Activated CD4-positive, alpha-beta memory T cell treated with anti-CD3 and anti-CD28 coated beads for 36 hours (primary cell): ENCODE data around the gene CGB7. TPM values are rescaled to one million over a fixed set of nuclear protein-coding genes. Genes with fewer than 3 reads are reported as not detected.
"Not testable (repeated sequence)": the region's sequence is repeated elsewhere in the genome, so short reads cannot be mapped to it uniquely, and the experiment has no call there.

ENCODE experiments used
- CTCF ChIA-PET: fragments of 350-600 bp; sonication (Branson Sonifier 250); formaldehyde crosslinking; loops from one replicate; lab custom pipeline; 2021; ENCODE audit warnings: antibody characterized with exemption, inconsistent platforms; lab: Charles Lee
- POLR2A ChIA-PET: fragments of 350-600 bp; sonication (Branson Sonifier 250); formaldehyde crosslinking; loops from one replicate; lab custom pipeline; 2021; ENCODE audit warnings: antibody characterized with exemption; lab: Charles Lee
- DNase-seq: peaks from one replicate; pipeline ENCODE4 v3.0.0-alpha.2; 2020
- H3K27ac Mint-ChIP-seq: one replicate; pipeline ENCODE4 v1.8.0; 2021; ENCODE audit warnings: mixed read lengths
- H3K27me3 Mint-ChIP-seq: one replicate; pipeline ENCODE4 v1.8.0; 2021; ENCODE audit warnings: mixed read lengths
- H3K36me3 Mint-ChIP-seq: one replicate; pipeline ENCODE4 v1.8.0; 2021; ENCODE audit warnings: mixed read lengths
- H3K4me1 Mint-ChIP-seq: one replicate; pipeline ENCODE4 v1.8.0; 2021; ENCODE audit warnings: low read depth, mixed read lengths
- H3K4me3 Mint-ChIP-seq: one replicate; pipeline ENCODE4 v1.8.0; 2021; ENCODE audit warnings: mild to moderate bottlenecking, mixed read lengths
- H3K9me3 Mint-ChIP-seq: one replicate; pipeline ENCODE4 v1.8.0; 2021; ENCODE audit warnings: mixed read lengths
- intact Hi-C: fragments of 100-400 bp; cut with micrococcal nuclease; formaldehyde crosslinking; loops from one replicate; pipeline ENCODE4 v1.15.1; 2023
- total RNA-seq, 2 experiments: library from RNA; stranded (reverse); gene quantifications; one replicate each; pipeline ENCODE4 v1.2.3, GENCODE V29; 2021

Gene CGB7
- total RNA-seq, 2 experiments from 2014 or later = not detected

DNA sequence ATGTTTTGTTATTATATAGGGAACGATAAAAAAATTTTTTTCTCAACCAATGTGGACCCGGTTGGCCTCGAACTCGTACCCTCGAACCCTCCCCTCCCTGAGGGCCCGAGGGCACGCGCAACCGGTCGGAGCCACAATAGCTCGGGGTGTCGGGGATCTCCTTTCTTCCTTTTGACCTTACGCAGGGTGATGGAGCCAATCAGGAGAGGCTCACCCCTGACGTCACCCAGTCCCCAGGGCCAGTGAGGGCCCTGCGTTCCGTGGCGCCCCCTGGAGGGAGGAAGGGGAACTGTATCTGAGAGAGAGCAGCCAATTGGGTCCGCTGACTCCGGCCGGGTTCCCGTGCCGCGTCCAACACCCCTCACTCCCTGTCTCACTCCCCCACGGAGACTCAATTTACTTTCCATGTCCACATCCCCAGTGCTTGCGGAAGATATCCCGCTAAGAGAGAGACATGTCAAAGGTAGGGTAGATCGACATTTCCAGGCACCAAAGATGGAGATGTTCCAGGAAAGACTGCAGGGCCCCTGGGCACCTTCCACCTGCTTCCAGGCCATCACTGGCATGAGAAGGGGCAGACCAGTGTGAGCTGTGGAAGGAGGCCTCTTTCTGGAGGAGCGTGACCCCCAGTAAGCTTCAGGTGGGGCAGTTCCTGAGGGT is 25.8 kb downstream of the CGB7 start, which contains the start of gene CGB2:
CGB2 (plus strand) TSS at position 249 of the 660 bp plus-strand sequence; CDS start at position 455, 206 bp downstream.
- H3K36me3 Mint-ChIP-seq, CTCF ChIA-PET, POLR2A ChIA-PET, H3K9me3 Mint-ChIP-seq, H3K4me3 Mint-ChIP-seq, H3K27me3 Mint-ChIP-seq, H3K4me1 Mint-ChIP-seq: not testable (repeated sequence)
- intact Hi-C loops = loop anchor here (1.0 kb wide), 1 partner anchor 38 kb away; the partner anchor contains the start of genes GYS1 and RUVBL2
- peak; percentile 86 for DNase-seq
- H3K27ac Mint-ChIP-seq = peak within 1 kb of the TSS; percentile 56

DNA sequence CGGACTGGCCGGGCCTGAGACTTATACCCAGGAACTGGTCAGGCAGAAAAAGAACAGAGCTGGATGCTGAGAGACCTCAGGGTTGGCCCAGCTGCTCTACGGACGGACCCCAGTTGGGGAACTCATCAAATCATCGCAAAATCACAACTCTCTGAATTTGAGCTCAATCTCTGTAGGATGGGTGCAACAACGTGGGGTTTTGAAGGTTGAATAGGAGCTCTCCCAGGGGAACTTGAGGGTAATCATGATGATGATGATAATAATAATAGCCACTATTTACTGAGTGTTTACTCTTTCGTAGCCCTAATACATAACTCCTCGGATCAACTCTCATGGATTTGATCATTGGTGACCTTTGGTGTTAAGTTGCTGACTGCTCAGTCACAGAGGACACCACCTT is 27.2 kb downstream of the CGB7 start:
- H3K9me3 Mint-ChIP-seq, intact Hi-C loops, H3K27ac Mint-ChIP-seq, H3K4me3 Mint-ChIP-seq, H3K4me1 Mint-ChIP-seq, CTCF ChIA-PET, H3K27me3 Mint-ChIP-seq, DNase-seq, H3K36me3 Mint-ChIP-seq, POLR2A ChIA-PET: not testable (repeated sequence)

DNA sequence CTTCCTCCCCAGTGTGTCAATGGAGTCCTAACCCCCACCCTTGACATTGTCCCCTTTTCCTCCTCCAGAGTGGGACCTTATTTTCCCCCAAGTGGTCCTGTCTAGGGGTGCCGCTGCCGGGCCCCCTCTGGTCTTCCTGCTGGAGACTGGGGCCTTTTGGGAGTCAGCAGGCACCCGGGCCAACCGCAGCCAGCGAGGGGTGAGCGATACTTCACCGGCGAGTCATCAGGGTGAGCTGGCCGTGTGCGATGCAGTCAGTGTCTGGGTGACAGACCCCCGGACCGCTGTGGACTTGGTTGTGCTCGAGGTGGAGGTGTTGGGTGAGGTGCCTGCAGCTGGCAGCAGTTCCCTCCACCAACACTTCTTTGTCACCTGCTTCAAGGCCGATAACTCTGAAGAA is 27.8 kb downstream of the CGB7 start:
- H3K36me3 Mint-ChIP-seq, H3K4me1 Mint-ChIP-seq, POLR2A ChIA-PET, H3K27me3 Mint-ChIP-seq, DNase-seq, H3K9me3 Mint-ChIP-seq, intact Hi-C loops, H3K4me3 Mint-ChIP-seq, CTCF ChIA-PET, H3K27ac Mint-ChIP-seq: not testable (repeated sequence)

DNA sequence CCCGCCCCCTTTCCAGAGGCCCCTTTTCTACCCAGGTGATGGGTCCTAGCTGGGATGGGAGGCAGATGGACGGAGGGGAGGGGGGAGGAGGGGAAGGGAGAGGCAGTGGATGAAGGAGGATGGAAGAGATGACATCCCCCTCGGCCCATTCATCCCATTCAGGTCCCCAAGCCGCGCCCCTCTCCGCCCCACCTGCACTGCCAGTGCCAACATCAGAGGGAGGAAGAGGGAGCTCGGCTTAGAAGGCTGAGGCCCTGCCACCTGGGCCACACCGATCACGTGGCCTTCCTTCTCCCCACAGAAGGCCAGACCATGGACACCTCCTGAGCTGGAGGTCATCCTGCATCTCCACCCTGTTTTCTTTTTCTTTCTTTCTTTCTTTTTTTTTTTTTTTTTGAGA is 28.9 kb downstream of the CGB7 start:
- H3K9me3 Mint-ChIP-seq, CTCF ChIA-PET, H3K27me3 Mint-ChIP-seq, H3K4me1 Mint-ChIP-seq, intact Hi-C loops, DNase-seq, H3K4me3 Mint-ChIP-seq, H3K36me3 Mint-ChIP-seq, H3K27ac Mint-ChIP-seq, POLR2A ChIA-PET: not testable (repeated sequence)

DNA sequence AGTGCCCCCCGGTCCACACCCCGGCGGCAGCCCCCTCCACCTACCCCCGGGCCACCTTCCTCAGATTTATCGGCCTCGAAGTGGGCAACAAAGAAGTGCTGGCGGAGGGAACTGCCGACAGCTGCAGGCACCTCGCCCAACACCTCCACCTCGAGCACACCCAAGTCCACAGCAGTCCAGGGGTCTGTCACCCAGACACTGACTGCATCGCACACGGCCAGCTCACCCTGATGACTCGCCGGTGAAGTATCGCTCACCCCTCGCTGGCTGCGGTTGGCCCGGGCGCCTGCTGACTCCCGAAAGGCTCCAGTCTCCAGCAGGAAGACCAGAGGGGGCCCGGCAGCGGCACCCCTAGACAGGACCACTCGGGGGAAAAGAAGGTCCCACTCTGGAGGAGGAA is 31.9 kb downstream of the CGB7 start:
- H3K9me3 Mint-ChIP-seq, H3K4me3 Mint-ChIP-seq, intact Hi-C loops, DNase-seq, H3K36me3 Mint-ChIP-seq, POLR2A ChIA-PET, CTCF ChIA-PET, H3K27ac Mint-ChIP-seq, H3K27me3 Mint-ChIP-seq: not testable (repeated sequence)
- H3K4me1 Mint-ChIP-seq = peaks cover 12% of the 10 kb centered on the region

DNA sequence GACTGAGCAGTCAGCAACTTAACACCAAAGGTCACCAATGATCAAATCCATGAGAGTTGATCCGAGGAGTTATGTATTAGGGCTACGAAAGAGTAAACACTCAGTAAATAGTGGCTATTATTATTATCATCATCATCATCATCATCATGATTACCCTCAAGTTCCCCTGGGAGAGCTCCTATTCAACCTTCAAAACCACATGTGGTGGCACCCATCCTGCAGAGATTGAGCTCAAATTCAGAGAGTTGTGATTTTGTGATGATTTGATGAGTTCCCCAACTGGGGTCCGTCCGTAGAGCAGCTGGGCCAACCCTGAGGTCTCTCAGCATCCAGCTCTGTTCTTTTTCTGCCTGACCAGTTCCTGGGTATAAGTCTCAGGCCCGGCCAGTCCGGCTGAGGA is 32.5 kb downstream of the CGB7 start:
- H3K27ac Mint-ChIP-seq, H3K27me3 Mint-ChIP-seq, H3K9me3 Mint-ChIP-seq, intact Hi-C loops, H3K36me3 Mint-ChIP-seq, POLR2A ChIA-PET, H3K4me3 Mint-ChIP-seq, CTCF ChIA-PET, DNase-seq: not testable (repeated sequence)
- peaks cover 15% of the 10 kb centered on the region for H3K4me1 Mint-ChIP-seq

DNA sequence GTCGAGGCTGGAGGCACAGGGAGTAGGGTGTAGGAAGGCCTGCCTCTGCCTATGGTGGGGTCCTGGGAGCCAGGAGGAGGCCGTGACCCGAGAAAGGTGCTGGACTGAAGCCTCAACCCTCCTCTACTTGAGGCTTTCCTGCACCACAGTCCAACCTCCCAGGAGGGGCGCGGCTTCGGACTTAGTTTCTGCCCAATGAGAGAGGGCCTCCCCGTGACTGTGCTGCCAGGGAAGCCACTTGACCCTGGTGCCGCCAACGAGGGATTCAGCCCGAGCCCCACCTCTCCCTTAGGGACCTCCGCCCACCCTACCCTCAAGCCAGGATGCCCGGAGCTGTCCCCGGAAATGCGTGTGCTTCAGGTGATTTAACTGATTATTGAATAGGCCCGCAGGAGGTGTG is 33.3 kb downstream of the CGB7 start, which contains the start of gene CGB3:
CGB3 (minus strand) TSS at position 101 of the 400 bp plus-strand sequence. CDS start 362 bp downstream, outside the sequence.
- CTCF ChIA-PET = not testable (repeated sequence)

DNA sequence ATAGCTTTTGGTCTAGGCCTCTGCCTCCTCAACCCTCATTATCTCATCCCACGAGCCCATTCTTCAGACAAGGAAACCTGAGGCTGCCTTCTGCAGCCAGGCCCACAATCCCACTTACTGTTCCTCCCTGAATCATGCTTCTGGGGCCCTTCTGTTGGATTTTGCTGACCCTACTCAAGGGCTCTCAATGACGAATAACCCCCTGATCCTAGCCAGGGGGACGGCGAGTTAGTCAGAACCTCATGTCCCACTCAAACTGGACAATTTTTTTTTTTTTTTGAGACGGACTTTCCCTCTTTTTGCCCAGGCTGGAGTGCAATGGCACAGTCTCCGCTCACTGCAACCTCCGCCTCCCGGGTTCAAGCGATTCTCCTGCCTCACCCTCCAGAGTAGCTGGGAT is 35.4 kb downstream of the CGB7 start:
- Mint-ChIP-seq H3K36me3 (no peaks in the 10 kb centered on the region), H3K27ac (no peak overlapping the region), H3K9me3 (no peaks in the 10 kb centered on the region), H3K4me1 (peaks cover 36% of the 10 kb centered on the region), H3K27me3 (peaks cover 4% of the 10 kb centered on the region), H3K4me3 (no peak overlapping the region)
- no peak for DNase-seq
- ChIA-PET CTCF (interaction anchor here (0.6 to 5.7 kb wide), 2 partner anchors 23 to 1506 kb away, joined by 3 to 42 read pairs; no protein-coding TSS in a partner anchor), POLR2A (no interaction called here)
- intact Hi-C loops = no loop called here

More for the DNA sequence above, 33.3 kb downstream of the CGB7 start, which contains the start of gene CGB3:
- H3K27ac Mint-ChIP-seq, intact Hi-C loops, H3K4me3 Mint-ChIP-seq, H3K9me3 Mint-ChIP-seq, H3K36me3 Mint-ChIP-seq, DNase-seq, POLR2A ChIA-PET, H3K27me3 Mint-ChIP-seq: not testable (repeated sequence)
- peaks cover 21% of the 10 kb centered on the region for H3K4me1 Mint-ChIP-seq

DNA sequence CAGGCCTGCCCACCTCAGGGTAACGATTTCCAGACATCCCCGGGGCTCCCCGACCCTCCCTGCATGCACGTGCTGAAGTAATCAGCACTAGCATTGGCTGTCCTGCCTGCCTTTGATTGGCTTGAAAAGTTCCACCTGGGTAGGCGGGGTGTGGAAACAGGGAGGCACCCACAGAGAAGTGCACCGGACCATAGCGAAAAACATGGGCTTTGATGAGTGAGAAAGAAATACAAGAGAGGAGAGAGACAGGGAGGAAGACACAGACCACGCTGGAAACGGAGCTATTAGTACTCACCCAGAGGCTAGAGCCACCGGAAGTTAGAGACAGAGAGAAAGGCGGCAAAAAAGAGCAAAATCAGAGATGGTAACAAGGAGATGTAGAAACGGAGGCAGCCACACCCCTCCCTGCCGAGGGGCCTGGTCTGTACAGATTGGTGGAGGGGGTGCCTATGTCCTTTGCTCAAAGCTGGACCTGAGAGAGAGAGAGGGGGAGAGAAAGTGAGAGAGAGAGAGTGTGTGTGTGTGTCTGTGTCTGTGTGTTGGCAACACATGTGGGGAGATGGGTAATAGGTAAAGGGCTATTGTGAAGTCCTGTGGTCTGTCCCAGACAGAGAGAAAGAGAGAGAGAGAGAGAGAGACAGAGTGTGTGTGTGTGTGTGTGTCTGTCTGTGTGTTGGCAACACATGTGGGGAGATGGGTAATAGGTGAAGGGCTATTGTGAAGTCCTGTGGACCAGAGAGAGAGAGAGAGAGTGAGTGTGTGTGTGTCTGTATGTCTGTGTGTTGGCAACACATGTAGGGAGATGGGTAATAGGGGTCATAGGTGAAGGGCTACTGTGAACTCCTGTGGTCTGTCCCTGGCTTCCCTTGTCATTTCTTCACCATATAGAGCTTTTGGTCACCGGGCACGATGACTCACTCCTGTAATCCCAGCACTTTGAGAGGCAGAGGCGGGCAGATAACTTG is 36.3 kb downstream of the CGB7 start:
- peak; percentile 39 for DNase-seq
- no peaks in the 10 kb centered on the region for H3K9me3 Mint-ChIP-seq
- H3K4me1 Mint-ChIP-seq = peaks cover 37% of the 10 kb centered on the region
- intact Hi-C loops = no loop called here
- no peaks in the 10 kb centered on the region for H3K36me3 Mint-ChIP-seq
- POLR2A ChIA-PET = no interaction called here
- H3K27me3 Mint-ChIP-seq = peaks cover 4% of the 10 kb centered on the region
- H3K4me3 Mint-ChIP-seq = no peak overlapping the region
- CTCF ChIA-PET = interaction anchor here (0.6 to 5.7 kb wide), 3 partner anchors 22 to 1505 kb away, joined by 3 to 42 read pairs (median 3); no protein-coding TSS in a partner anchor
- no peak overlapping the region for H3K27ac Mint-ChIP-seq

DNA sequence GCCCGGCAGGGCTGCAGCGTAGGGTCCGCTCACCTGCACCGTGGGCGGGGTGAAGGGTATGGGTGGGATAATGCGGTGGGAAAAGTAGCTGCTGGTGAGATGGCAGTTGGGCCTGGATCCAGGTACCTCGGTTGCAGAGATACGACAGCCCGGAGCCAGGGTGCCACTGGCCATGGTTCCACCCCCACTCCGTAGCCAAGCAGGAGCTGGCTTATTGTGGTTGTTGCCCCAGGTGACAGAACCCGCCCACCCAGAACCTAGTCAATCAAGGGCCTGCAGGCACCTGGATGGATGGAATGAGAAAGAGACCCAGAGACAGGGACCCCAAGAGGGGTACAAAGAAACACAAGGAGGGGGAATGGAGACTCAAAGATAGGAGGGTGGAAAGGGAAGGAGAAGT is 37.2 kb downstream of the CGB7 start:
- POLR2A ChIA-PET = interaction anchor here (0.8 kb wide), 1 partner anchor 434 kb away, joined by 3 read pairs; no protein-coding TSS in a partner anchor
- CTCF ChIA-PET = interaction anchor here (5.7 kb wide), 1 partner anchor 21 kb away, joined by 42 read pairs; no protein-coding TSS in a partner anchor
- H3K4me1 Mint-ChIP-seq = peaks cover 37% of the 10 kb centered on the region
- no peaks in the 10 kb centered on the region for H3K9me3 Mint-ChIP-seq
- H3K27ac Mint-ChIP-seq = no peak overlapping the region
- peaks cover 4% of the 10 kb centered on the region for H3K27me3 Mint-ChIP-seq
- no peak overlapping the region for H3K4me3 Mint-ChIP-seq
- H3K36me3 Mint-ChIP-seq = peaks cover 2% of the 10 kb centered on the region
- intact Hi-C loops = no loop called here
- DNase-seq = no peak

DNA sequence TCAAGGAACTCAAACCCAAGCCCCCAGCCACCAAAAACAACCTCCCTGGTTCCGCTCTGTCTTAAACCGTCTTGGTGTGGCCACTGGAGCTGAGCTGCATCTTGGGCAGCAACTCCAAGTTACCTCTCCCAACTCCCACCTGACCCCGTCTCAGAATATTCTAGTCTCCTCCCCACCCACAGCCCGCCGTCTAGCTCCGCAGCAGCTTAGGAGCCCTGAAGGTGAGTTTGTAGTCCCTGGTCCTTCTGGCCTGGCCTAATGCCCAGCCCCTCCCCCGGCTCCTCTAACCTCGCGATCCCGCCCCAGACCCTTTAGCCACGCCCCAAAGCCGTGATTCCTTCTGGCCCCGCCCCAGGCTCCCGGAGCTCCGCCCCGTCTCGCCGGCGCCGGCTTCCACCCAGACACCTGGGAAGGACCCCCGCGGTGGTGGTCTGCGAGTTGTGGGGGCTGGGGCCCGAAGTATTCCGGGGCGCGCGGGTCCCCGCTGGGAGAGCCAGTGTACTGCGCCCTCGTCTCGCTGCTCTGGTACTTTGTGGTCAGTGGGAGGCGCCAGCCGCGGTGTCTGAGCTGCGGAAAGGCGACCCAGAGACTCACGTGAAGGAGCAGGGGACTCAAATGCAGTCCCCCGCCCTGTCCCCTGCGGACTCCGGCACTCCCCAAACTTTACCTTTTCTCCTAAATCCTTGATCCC is 38.2 kb downstream of the CGB7 start:
- peak; percentile 77 for DNase-seq
- H3K27ac Mint-ChIP-seq = no peak overlapping the region
- H3K9me3 Mint-ChIP-seq = no peaks in the 10 kb centered on the region
- H3K4me3 Mint-ChIP-seq = peak overlapping the region; percentile 79
- peaks cover 4% of the 10 kb centered on the region for H3K27me3 Mint-ChIP-seq
- H3K36me3 Mint-ChIP-seq = peaks cover 4% of the 10 kb centered on the region
- ChIA-PET CTCF (interaction anchor here (0.6 to 5.7 kb wide), 6 partner anchors 9 to 552 kb away, joined by 4 to 42 read pairs (median 4); partner anchors contain the start of genes GYS1 and RUVBL2), POLR2A (interaction anchor here (0.8 to 2.3 kb wide), 2 partner anchors 25 to 435 kb away, joined by 3 to 7 read pairs; partner anchors contain the start of genes GYS1 and RUVBL2)
- intact Hi-C loops = no loop called here
- H3K4me1 Mint-ChIP-seq = peaks cover 37% of the 10 kb centered on the region
